Measurements from ENCODE around the gene LACRT. TPM values are rescaled to one million over a fixed set of nuclear protein-coding genes. Genes with fewer than 3 reads are reported as not detected.

The LACRT gene
- total RNA-seq, 1 experiment from 2014 or later: not detected

GRCh38 chr12:54661048-54661447 is 26.4 kb upstream of the LACRT start:
- intact Hi-C loops (cut with micrococcal nuclease; ENCODE audit: unreplicated experiment): no loop called here
- Histone ChIP-seq H3K4me3 (ENCODE audit: low read depth, low read length) (no peak overlapping the region), H3K36me3 (ENCODE audit: control insufficient read depth, insufficient read depth, low read length) (no peaks in the 10 kb centered on the region), H3K4me1 (no peaks in the 10 kb centered on the region), H3K9me3 (no peaks in the 10 kb centered on the region), H3K27me3 (replicated peaks; ENCODE audit: control insufficient read depth, insufficient read depth, low read length) (no peaks in the 10 kb centered on the region; the same call in 1 of the 2 replicates)
- POLR2A ChIA-PET: no interaction called here
- no peaks in the 10 kb centered on the region for H3K9me3 Mint-ChIP-seq (ENCODE audit: unreplicated experiment)
- peaks cover 21% of the 10 kb centered on the region for H3K27me3 Mint-ChIP-seq (ENCODE audit: insufficient read depth, unreplicated experiment)
- H3K27ac Mint-ChIP-seq (ENCODE audit: unreplicated experiment): no peak overlapping the region
- no peak overlapping the region for H3K4me3 Mint-ChIP-seq (ENCODE audit: unreplicated experiment)
- no peak for TF ChIP-seq CTCF (IDR thresholded peaks at IDR 0.05; ENCODE audit: insufficient read depth in 1 of 2, low read depth in 1 of 2, low read length in 1 of 2, severe bottlenecking in 1 of 2, unreplicated experiment in 1 of 2)
- DNase-seq: no peak
- H3K36me3 Mint-ChIP-seq (ENCODE audit: insufficient read depth, unreplicated experiment): no peaks in the 10 kb centered on the region
- CTCF ChIA-PET: no interaction called here
- BruUV-seq (replicated peaks): no TSS peak
- H3K4me1 Mint-ChIP-seq (ENCODE audit: low read depth, unreplicated experiment): no peaks in the 10 kb centered on the region

GRCh38 chr12:54660320-54660962 is 25.7 kb upstream of the LACRT start:
- Mint-ChIP-seq H3K27me3 (ENCODE audit: insufficient read depth, unreplicated experiment) (peaks cover 20% of the 10 kb centered on the region), H3K4me3 (ENCODE audit: unreplicated experiment) (no peak overlapping the region), H3K36me3 (ENCODE audit: insufficient read depth, unreplicated experiment) (no peaks in the 10 kb centered on the region), H3K27ac (ENCODE audit: unreplicated experiment) (no peak overlapping the region), H3K9me3 (ENCODE audit: unreplicated experiment) (no peaks in the 10 kb centered on the region), H3K4me1 (ENCODE audit: low read depth, unreplicated experiment) (no peaks in the 10 kb centered on the region)
- Histone ChIP-seq H3K4me3 (ENCODE audit: low read depth, low read length) (no peak overlapping the region), H3K4me1 (no peaks in the 10 kb centered on the region), H3K36me3 (ENCODE audit: control insufficient read depth, insufficient read depth, low read length) (no peaks in the 10 kb centered on the region), H3K27me3 (replicated peaks; ENCODE audit: control insufficient read depth, insufficient read depth, low read length) (no peaks in the 10 kb centered on the region; the same call in 1 of the 2 replicates), H3K9me3 (no peaks in the 10 kb centered on the region)
- intact Hi-C loops (cut with micrococcal nuclease; ENCODE audit: unreplicated experiment): no loop called here
- no peak for TF ChIP-seq CTCF (IDR thresholded peaks at IDR 0.05; ENCODE audit: insufficient read depth in 1 of 2, low read depth in 1 of 2, low read length in 1 of 2, severe bottlenecking in 1 of 2, unreplicated experiment in 1 of 2)
- BruUV-seq (replicated peaks): no TSS peak
- no peak for DNase-seq
- ChIA-PET CTCF (interaction anchor here (0.8 kb wide), 1 partner anchor 353 kb away, joined by 5 read pairs; no protein-coding TSS in a partner anchor), POLR2A (no interaction called here)

GRCh38 chr12:54658306-54659264 is 23.9 kb upstream of the LACRT start:
- no TSS peak for BruUV-seq (replicated peaks)
- Mint-ChIP-seq H3K27ac (ENCODE audit: unreplicated experiment) (no peak overlapping the region), H3K4me3 (ENCODE audit: unreplicated experiment) (no peak overlapping the region), H3K4me1 (ENCODE audit: low read depth, unreplicated experiment) (no peaks in the 10 kb centered on the region), H3K9me3 (ENCODE audit: unreplicated experiment) (no peaks in the 10 kb centered on the region), H3K36me3 (ENCODE audit: insufficient read depth, unreplicated experiment) (no peaks in the 10 kb centered on the region), H3K27me3 (ENCODE audit: insufficient read depth, unreplicated experiment) (peaks cover 16% of the 10 kb centered on the region)
- peak; percentile 65 to 68 for DNase-seq
- peak; percentile 55 to 72 for TF ChIP-seq CTCF (IDR thresholded peaks at IDR 0.05; ENCODE audit: insufficient read depth in 1 of 2, low read depth in 1 of 2, low read length in 1 of 2, severe bottlenecking in 1 of 2, unreplicated experiment in 1 of 2)
- no peak overlapping the region for H3K4me3 ChIP-seq (ENCODE audit: low read depth, low read length)
- ChIA-PET CTCF (interaction anchor here (0.6 to 1.2 kb wide), 7 partner anchors 21 to 131 kb away, joined by 3 to 4 read pairs (median 4); no protein-coding TSS in a partner anchor), POLR2A (no interaction called here)
- no peaks in the 10 kb centered on the region for H3K9me3 ChIP-seq
- intact Hi-C loops (cut with micrococcal nuclease; ENCODE audit: unreplicated experiment): no loop called here
- no peaks in the 10 kb centered on the region for H3K36me3 ChIP-seq (ENCODE audit: control insufficient read depth, insufficient read depth, low read length)
- no peaks in the 10 kb centered on the region for H3K4me1 ChIP-seq
- no peaks in the 10 kb centered on the region; the same call in 1 of the 2 replicates for H3K27me3 ChIP-seq (replicated peaks; ENCODE audit: control insufficient read depth, insufficient read depth, low read length)
